ENCODE measurements around the gene ACTL6B.

ACTL6B gene

GRCh38 chr7:100604976-100605911, 51.0 kb downstream of the ACTL6B start:
- no peak for DNase-seq (ENCODE audit: extremely low spot score, insufficient read length, low read depth)
- FAIRE-seq = no peak

- DNase-seq (ENCODE audit: extremely low spot score, insufficient read length, low read depth) (peak; percentile 78), FAIRE-seq (peak; percentile 26)
Observed at GRCh38 chr7:100604028-100604975, 51.9 kb downstream of the ACTL6B start.

GRCh38 chr7:100603726-100604027, 52.6 kb downstream of the ACTL6B start:
- FAIRE-seq (no peak), DNase-seq (ENCODE audit: extremely low spot score, insufficient read length, low read depth) (no peak)

- DNase-seq (ENCODE audit: extremely low spot score, insufficient read length, low read depth) (no peak), FAIRE-seq (no peak)
Observed at GRCh38 chr7:100602889-100603725, 53.1 kb downstream of the ACTL6B start.

GRCh38 chr7:100600730-100601038, 55.6 kb downstream of the ACTL6B start:
- FAIRE-seq = no peak
- DNase-seq (ENCODE audit: extremely low spot score, insufficient read length, low read depth) = no peak

GRCh38 chr7:100599911-100600729, 56.1 kb downstream of the ACTL6B start:
- DNase-seq (ENCODE audit: extremely low spot score, insufficient read length, low read depth) (no peak), FAIRE-seq (no peak)

- no peak for FAIRE-seq
- DNase-seq (ENCODE audit: extremely low spot score, insufficient read length, low read depth) = no peak
Observed at GRCh38 chr7:100598425-100598824, 57.8 kb downstream of the ACTL6B start.

GRCh38 chr7:100595188-100595587, 61.1 kb downstream of the ACTL6B start:
- DNase-seq (ENCODE audit: extremely low spot score, insufficient read length, low read depth) = no peak
- FAIRE-seq = no peak
